ENCODE measurements around the gene GPRASP1.

Gene GPRASP1

GRCh38 chrX:102697494-102697893 lies 46.2 kb downstream of the GPRASP1 start:
- no peak for DNase-seq (ENCODE audit: low read depth)

All from stimulated activated CD4-positive, alpha-beta T cell treated with anti-CD3 and anti-CD28 coated beads, Interleukin-2, amount 100 ng/mL, for 4 hours (primary cell).